ENCODE data around the gene UMAD1.

The UMAD1 gene

GRCh38 chr7:7756577-7756976 lies 116.0 kb downstream of the UMAD1 start:
- Histone ChIP-seq H3K36me3 (ENCODE audit: insufficient read depth, low read depth, low read length) (no peaks in the 10 kb centered on the region), H3K27ac (ENCODE audit: low read length) (no peak overlapping the region), H3K27me3 (ENCODE audit: insufficient read depth, low read length) (no peaks in the 10 kb centered on the region), H3K4me3 (ENCODE audit: low read length) (no peak overlapping the region), H3K4me1 (ENCODE audit: insufficient read depth, low read length) (no peaks in the 10 kb centered on the region), H3K9ac (ENCODE audit: low read depth, low read length) (no peak overlapping the region), H3K9me3 (ENCODE audit: insufficient read depth, low read depth, low read length) (no peaks in the 10 kb centered on the region)

GRCh38 chr7:7757576-7757975 lies 117.0 kb downstream of the UMAD1 start:
- H3K9me3 ChIP-seq (ENCODE audit: insufficient read depth, low read depth, low read length): no peaks in the 10 kb centered on the region
- H3K9ac ChIP-seq (ENCODE audit: low read depth, low read length): no peak overlapping the region
- H3K4me3 ChIP-seq (ENCODE audit: low read length): no peak overlapping the region
- H3K4me1 ChIP-seq (ENCODE audit: insufficient read depth, low read length): peaks cover 2% of the 10 kb centered on the region; the same call in 1 of the 2 replicates
- H3K36me3 ChIP-seq (ENCODE audit: insufficient read depth, low read depth, low read length): no peaks in the 10 kb centered on the region
- no peak overlapping the region for H3K27ac ChIP-seq (ENCODE audit: low read length)
- no peaks in the 10 kb centered on the region for H3K27me3 ChIP-seq (ENCODE audit: insufficient read depth, low read length)

- no peaks in the 10 kb centered on the region for H3K36me3 ChIP-seq (ENCODE audit: insufficient read depth, low read depth, low read length)
- H3K9ac ChIP-seq (ENCODE audit: low read depth, low read length): no peak overlapping the region
- H3K27me3 ChIP-seq (ENCODE audit: insufficient read depth, low read length): no peaks in the 10 kb centered on the region
- H3K4me1 ChIP-seq (ENCODE audit: insufficient read depth, low read length): peaks cover 4% of the 10 kb centered on the region; the same call in 1 of the 2 replicates
- H3K9me3 ChIP-seq (ENCODE audit: insufficient read depth, low read depth, low read length): no peaks in the 10 kb centered on the region
- no peak overlapping the region for H3K4me3 ChIP-seq (ENCODE audit: low read length)
- H3K27ac ChIP-seq (ENCODE audit: low read length): no peak overlapping the region
Observed at GRCh38 chr7:7761340-7761973, 120.9 kb downstream of the UMAD1 start.

GRCh38 chr7:7761974-7762779 lies 121.6 kb downstream of the UMAD1 start:
- H3K9me3 ChIP-seq (ENCODE audit: insufficient read depth, low read depth, low read length): no peaks in the 10 kb centered on the region
- no peak overlapping the region for H3K4me3 ChIP-seq (ENCODE audit: low read length)
- H3K36me3 ChIP-seq (ENCODE audit: insufficient read depth, low read depth, low read length): no peaks in the 10 kb centered on the region
- peaks cover 4% of the 10 kb centered on the region; the same call in 1 of the 2 replicates for H3K4me1 ChIP-seq (ENCODE audit: insufficient read depth, low read length)
- H3K27ac ChIP-seq (ENCODE audit: low read length): no peak overlapping the region
- H3K27me3 ChIP-seq (ENCODE audit: insufficient read depth, low read length): no peaks in the 10 kb centered on the region
- H3K9ac ChIP-seq (ENCODE audit: low read depth, low read length): no peak overlapping the region

GRCh38 chr7:7764520-7765396 lies 124.2 kb downstream of the UMAD1 start:
- H3K9ac ChIP-seq (ENCODE audit: low read depth, low read length): no peak overlapping the region
- H3K9me3 ChIP-seq (ENCODE audit: insufficient read depth, low read depth, low read length): no peaks in the 10 kb centered on the region
- peaks cover 4% of the 10 kb centered on the region; the same call in 1 of the 2 replicates for H3K4me1 ChIP-seq (ENCODE audit: insufficient read depth, low read length)
- no peaks in the 10 kb centered on the region for H3K36me3 ChIP-seq (ENCODE audit: insufficient read depth, low read depth, low read length)
- no peak overlapping the region for H3K27ac ChIP-seq (ENCODE audit: low read length)
- no peaks in the 10 kb centered on the region for H3K27me3 ChIP-seq (ENCODE audit: insufficient read depth, low read length)
- H3K4me3 ChIP-seq (ENCODE audit: low read length): no peak overlapping the region

GRCh38 chr7:7765422-7765821 lies 124.9 kb downstream of the UMAD1 start:
- Histone ChIP-seq H3K36me3 (ENCODE audit: insufficient read depth, low read depth, low read length) (no peaks in the 10 kb centered on the region), H3K27me3 (ENCODE audit: insufficient read depth, low read length) (no peaks in the 10 kb centered on the region), H3K9ac (ENCODE audit: low read depth, low read length) (no peak overlapping the region), H3K4me1 (ENCODE audit: insufficient read depth, low read length) (peaks cover 4% of the 10 kb centered on the region; the same call in 1 of the 2 replicates), H3K9me3 (ENCODE audit: insufficient read depth, low read depth, low read length) (no peaks in the 10 kb centered on the region), H3K4me3 (ENCODE audit: low read length) (no peak overlapping the region), H3K27ac (ENCODE audit: low read length) (no peak overlapping the region)

GRCh38 chr7:7766671-7767070 lies 126.1 kb downstream of the UMAD1 start:
- no peaks in the 10 kb centered on the region for H3K36me3 ChIP-seq (ENCODE audit: insufficient read depth, low read depth, low read length)
- no peaks in the 10 kb centered on the region for H3K27me3 ChIP-seq (ENCODE audit: insufficient read depth, low read length)
- H3K27ac ChIP-seq (ENCODE audit: low read length): no peak overlapping the region
- no peak overlapping the region for H3K4me3 ChIP-seq (ENCODE audit: low read length)
- H3K4me1 ChIP-seq (ENCODE audit: insufficient read depth, low read length): peaks cover 4% of the 10 kb centered on the region; the same call in 1 of the 2 replicates
- H3K9me3 ChIP-seq (ENCODE audit: insufficient read depth, low read depth, low read length): no peaks in the 10 kb centered on the region
- H3K9ac ChIP-seq (ENCODE audit: low read depth, low read length): no peak overlapping the region

GRCh38 chr7:7768977-7769709 lies 128.6 kb downstream of the UMAD1 start:
- H3K27me3 ChIP-seq (ENCODE audit: insufficient read depth, low read length): no peaks in the 10 kb centered on the region

GRCh38 chr7:7769710-7770627 lies 129.4 kb downstream of the UMAD1 start:
- no peak overlapping the region for H3K27ac ChIP-seq (ENCODE audit: low read length)
- no peaks in the 10 kb centered on the region for H3K27me3 ChIP-seq (ENCODE audit: insufficient read depth, low read length)
- H3K9me3 ChIP-seq (ENCODE audit: insufficient read depth, low read depth, low read length): no peaks in the 10 kb centered on the region
- peaks cover 21% of the 10 kb centered on the region; the same call in 1 of the 2 replicates for H3K4me1 ChIP-seq (ENCODE audit: insufficient read depth, low read length)
- H3K4me3 ChIP-seq (ENCODE audit: low read length): no peak overlapping the region
- H3K9ac ChIP-seq (ENCODE audit: low read depth, low read length): no peak overlapping the region
- no peaks in the 10 kb centered on the region for H3K36me3 ChIP-seq (ENCODE audit: insufficient read depth, low read depth, low read length)

More at GRCh38 chr7:7768977-7769709, 128.6 kb downstream of the UMAD1 start:
- H3K9me3 ChIP-seq (ENCODE audit: insufficient read depth, low read depth, low read length): no peaks in the 10 kb centered on the region
- no peaks in the 10 kb centered on the region for H3K36me3 ChIP-seq (ENCODE audit: insufficient read depth, low read depth, low read length)
- H3K4me3 ChIP-seq (ENCODE audit: low read length): no peak overlapping the region
- H3K4me1 ChIP-seq (ENCODE audit: insufficient read depth, low read length): peaks cover 21% of the 10 kb centered on the region; the same call in 1 of the 2 replicates
- no peak overlapping the region for H3K9ac ChIP-seq (ENCODE audit: low read depth, low read length)
- no peak overlapping the region for H3K27ac ChIP-seq (ENCODE audit: low read length)

GRCh38 chr7:7771452-7771851 lies 130.9 kb downstream of the UMAD1 start:
- Histone ChIP-seq H3K9ac (ENCODE audit: low read depth, low read length) (no peak overlapping the region), H3K4me1 (ENCODE audit: insufficient read depth, low read length) (peaks cover 21% of the 10 kb centered on the region; the same call in 1 of the 2 replicates), H3K9me3 (ENCODE audit: insufficient read depth, low read depth, low read length) (no peaks in the 10 kb centered on the region), H3K27ac (ENCODE audit: low read length) (no peak overlapping the region), H3K4me3 (ENCODE audit: low read length) (no peak overlapping the region), H3K27me3 (ENCODE audit: insufficient read depth, low read length) (no peaks in the 10 kb centered on the region), H3K36me3 (ENCODE audit: insufficient read depth, low read depth, low read length) (no peaks in the 10 kb centered on the region)
